Measurements from ENCODE around the gene ZFAND3. TPM values are rescaled to one million over a fixed set of nuclear protein-coding genes. Genes with fewer than 3 reads are reported as not detected.

The ZFAND3 gene
- total RNA-seq, 1 donor: 27.7 TPM

- DNase-seq (ENCODE audit: low read depth in 2 of 3, low spot score in 2 of 3): no peak
Observed at GRCh38 chr6:38068854-38069590, 249.5 kb downstream of the ZFAND3 start.

- no peak for DNase-seq (ENCODE audit: low read depth in 2 of 3, low spot score in 2 of 3)
Observed at GRCh38 chr6:38077488-38078030, 258.0 kb downstream of the ZFAND3 start.

GRCh38 chr6:38078671-38079070, 259.1 kb downstream of the ZFAND3 start:
- DNase-seq (ENCODE audit: low read depth in 2 of 3, low spot score in 2 of 3): no peak

- no peak for DNase-seq (ENCODE audit: low read depth in 2 of 3, low spot score in 2 of 3)
Observed at GRCh38 chr6:38079107-38079506, 259.6 kb downstream of the ZFAND3 start.

- no peak for DNase-seq (ENCODE audit: low read depth in 2 of 3, low spot score in 2 of 3)
Observed at GRCh38 chr6:38079537-38079936, 260.0 kb downstream of the ZFAND3 start.

- no peak for DNase-seq (ENCODE audit: low read depth in 2 of 3, low spot score in 2 of 3)
Observed at GRCh38 chr6:38080360-38080759, 260.8 kb downstream of the ZFAND3 start.

- DNase-seq (ENCODE audit: low read depth in 2 of 3, low spot score in 2 of 3): peak in 2 of 3 donors; percentile 5 to 58
Observed at GRCh38 chr6:38080889-38081288, 261.4 kb downstream of the ZFAND3 start.

- DNase-seq (ENCODE audit: low read depth in 2 of 3, low spot score in 2 of 3): no peak
Observed at GRCh38 chr6:38085031-38085430, 265.5 kb downstream of the ZFAND3 start.

GRCh38 chr6:38086346-38086745, 266.8 kb downstream of the ZFAND3 start:
- no peak for DNase-seq (ENCODE audit: low read depth in 2 of 3, low spot score in 2 of 3)

GRCh38 chr6:38088010-38088409, 268.5 kb downstream of the ZFAND3 start:
- DNase-seq (ENCODE audit: low read depth in 2 of 3, low spot score in 2 of 3): no peak

GRCh38 chr6:38088829-38089228, 269.3 kb downstream of the ZFAND3 start:
- DNase-seq (ENCODE audit: low read depth in 2 of 3, low spot score in 2 of 3): no peak

GRCh38 chr6:38091613-38092012, 272.1 kb downstream of the ZFAND3 start:
- DNase-seq (ENCODE audit: low read depth in 2 of 3, low spot score in 2 of 3): no peak

- DNase-seq (ENCODE audit: low read depth in 2 of 3, low spot score in 2 of 3): no peak
Observed at GRCh38 chr6:38092465-38092864, 272.9 kb downstream of the ZFAND3 start.

GRCh38 chr6:38092964-38093363, 273.4 kb downstream of the ZFAND3 start:
- no peak for DNase-seq (ENCODE audit: low read depth in 2 of 3, low spot score in 2 of 3)

GRCh38 chr6:38095054-38095453, 275.5 kb downstream of the ZFAND3 start:
- DNase-seq (ENCODE audit: low read depth in 2 of 3, low spot score in 2 of 3): no peak

- no peak for DNase-seq (ENCODE audit: low read depth in 2 of 3, low spot score in 2 of 3)
Observed at GRCh38 chr6:38099221-38099620, 279.7 kb downstream of the ZFAND3 start.

GRCh38 chr6:38100380-38100779, 280.9 kb downstream of the ZFAND3 start:
- no peak for DNase-seq (ENCODE audit: low read depth in 2 of 3, low spot score in 2 of 3)

GRCh38 chr6:38103921-38104320, 284.4 kb downstream of the ZFAND3 start:
- no peak for DNase-seq (ENCODE audit: low read depth in 2 of 3, low spot score in 2 of 3)

GRCh38 chr6:38105066-38105465, 285.5 kb downstream of the ZFAND3 start:
- no peak for DNase-seq (ENCODE audit: low read depth in 2 of 3, low spot score in 2 of 3)

- DNase-seq (ENCODE audit: low read depth in 2 of 3, low spot score in 2 of 3): no peak
Observed at GRCh38 chr6:38107073-38107472, 287.5 kb downstream of the ZFAND3 start.

GRCh38 chr6:38110481-38110971, 291.0 kb downstream of the ZFAND3 start:
- peak in 1 of 3 donors; percentile 39 for DNase-seq (ENCODE audit: low read depth in 2 of 3, low spot score in 2 of 3)

- no peak for DNase-seq (ENCODE audit: low read depth in 2 of 3, low spot score in 2 of 3)
Observed at GRCh38 chr6:38112181-38112580, 292.7 kb downstream of the ZFAND3 start.

Measured in hematopoietic multipotent progenitor cell (in vitro differentiated cells).